GM19468 (cell line): Measurements from ENCODE around the gene MEN1.

ENCODE experiments used
- ATAC-seq: cut with Tn5 transposase; IDR thresholded peaks from one replicate; pipeline ENCODE4 v1.9.1; 2021; ENCODE audit warnings: mild to moderate bottlenecking, moderate library complexity, moderate number of reproducible peaks; ENCODE audit not compliant: unreplicated experiment; ENCODE audit errors: extremely low read depth

The MEN1 gene

GRCh38 chr11:64765851-64766665, 44.3 kb downstream of the MEN1 start:
- ATAC-seq, result no peak

DNA sequence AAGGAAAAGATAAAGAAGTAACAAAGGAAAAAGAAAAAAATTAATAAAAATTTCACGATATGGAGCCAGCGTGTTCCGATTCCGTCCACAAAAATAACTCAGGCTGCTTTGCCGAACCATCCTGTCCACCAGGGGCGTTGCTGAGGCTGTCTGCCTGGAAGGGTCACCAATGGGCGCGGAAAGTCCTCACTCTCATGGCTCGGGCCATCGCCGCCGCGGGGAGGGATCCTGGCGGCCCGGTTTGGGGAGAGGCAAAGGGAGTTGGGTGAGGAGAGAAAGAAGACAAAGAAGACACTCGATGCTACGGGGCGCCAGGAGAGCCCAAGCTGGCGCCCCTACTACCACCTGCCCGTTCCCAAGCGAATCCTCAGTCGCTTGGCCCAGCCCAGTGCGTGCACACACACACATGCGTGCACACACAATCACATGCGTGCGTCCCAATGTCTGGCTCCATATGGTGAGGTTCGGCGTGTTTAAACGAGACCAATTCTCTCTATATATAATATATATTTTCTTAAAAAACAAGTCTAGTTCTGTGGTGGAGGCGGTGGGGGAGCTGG, 45.0 kb downstream of the MEN1 start:
- ATAC-seq, result no peak

- ATAC-seq, result no peak
Observed at GRCh38 chr11:64764753-64765152, 45.6 kb downstream of the MEN1 start.

GRCh38 chr11:64764040-64764611, 46.2 kb downstream of the MEN1 start:
- no peak for ATAC-seq

- ATAC-seq, result no peak
Observed at GRCh38 chr11:64763526-64764039, 46.8 kb downstream of the MEN1 start.

- ATAC-seq, result no peak
Observed at GRCh38 chr11:64762674-64763525, 47.5 kb downstream of the MEN1 start.

DNA sequence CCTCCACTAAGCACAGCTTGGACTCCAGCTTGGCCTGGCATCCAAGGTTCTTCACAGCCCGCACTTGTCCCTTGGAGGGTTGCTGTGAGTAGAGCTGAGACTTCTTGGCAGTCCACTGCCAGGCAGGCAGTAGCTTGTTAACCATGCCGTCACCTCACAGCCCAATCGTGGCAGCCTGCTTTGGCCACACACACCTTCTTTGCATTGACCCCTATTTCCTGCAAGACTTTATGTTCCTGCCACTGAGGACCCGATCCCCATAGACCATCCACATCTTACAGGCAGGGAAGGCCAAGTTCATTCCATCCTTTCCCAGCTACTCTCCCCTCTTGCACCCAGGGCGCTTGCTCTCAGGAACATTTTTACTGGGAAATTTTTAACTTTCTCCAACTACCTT, 48.1 kb downstream of the MEN1 start:
- no peak for ATAC-seq

- no peak for ATAC-seq
Observed at GRCh38 chr11:64760759-64761420, 49.5 kb downstream of the MEN1 start.

DNA sequence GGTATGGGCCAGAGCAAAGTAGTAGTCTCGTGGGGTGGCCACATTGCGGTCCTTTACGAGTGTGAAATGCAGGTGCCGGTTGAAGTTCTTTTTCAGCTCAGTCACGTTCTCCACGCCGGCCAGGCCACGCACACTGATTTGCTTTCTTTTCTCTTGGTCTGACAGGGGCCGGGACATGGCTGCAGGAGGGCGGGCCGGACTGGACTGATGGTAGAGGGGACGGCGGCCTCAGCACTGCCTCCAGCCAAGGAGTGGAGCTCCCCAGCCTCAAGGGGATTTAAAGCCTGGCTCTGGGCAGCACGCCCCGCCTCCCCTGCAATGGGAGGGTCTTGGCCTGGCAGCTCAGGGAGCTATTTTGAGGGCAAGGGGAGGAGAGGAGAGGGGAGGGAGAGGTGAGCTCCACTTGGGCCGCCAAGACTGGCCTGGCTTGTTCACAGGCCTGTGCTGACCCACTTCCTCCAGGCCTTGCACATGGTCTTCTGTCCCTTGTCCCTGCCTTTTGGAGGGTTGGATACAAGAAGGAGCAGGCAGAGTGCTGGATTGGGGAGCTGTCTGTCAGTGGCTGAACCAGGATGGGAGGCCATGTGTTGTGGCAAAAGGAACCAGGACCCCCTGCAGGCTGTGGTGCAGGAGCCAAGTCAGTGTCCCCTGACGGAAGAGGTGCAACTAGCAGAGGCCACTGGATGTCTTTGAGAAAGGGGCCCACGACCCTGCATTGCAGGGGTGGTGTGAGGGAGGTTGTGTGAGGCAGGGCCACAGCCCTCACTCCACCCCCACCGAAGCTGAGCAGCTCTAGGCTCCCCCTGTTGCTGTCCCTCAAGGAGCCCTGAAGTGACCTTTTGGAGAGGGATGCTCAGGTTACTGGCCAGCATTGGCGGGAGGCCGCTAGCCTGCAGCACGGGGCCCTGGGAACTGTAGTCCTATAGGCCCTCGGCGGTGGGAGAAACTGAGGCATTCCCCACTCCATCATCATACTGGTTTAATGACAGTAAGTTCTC, 50.3 kb downstream of the MEN1 start, which contains the start of gene PYGM:
Gene PYGM (minus strand): TSS at position 253 of the 998 bp plus-strand sequence. CDS start 76 bp downstream, at position 177.
- ATAC-seq, result no peak

DNA sequence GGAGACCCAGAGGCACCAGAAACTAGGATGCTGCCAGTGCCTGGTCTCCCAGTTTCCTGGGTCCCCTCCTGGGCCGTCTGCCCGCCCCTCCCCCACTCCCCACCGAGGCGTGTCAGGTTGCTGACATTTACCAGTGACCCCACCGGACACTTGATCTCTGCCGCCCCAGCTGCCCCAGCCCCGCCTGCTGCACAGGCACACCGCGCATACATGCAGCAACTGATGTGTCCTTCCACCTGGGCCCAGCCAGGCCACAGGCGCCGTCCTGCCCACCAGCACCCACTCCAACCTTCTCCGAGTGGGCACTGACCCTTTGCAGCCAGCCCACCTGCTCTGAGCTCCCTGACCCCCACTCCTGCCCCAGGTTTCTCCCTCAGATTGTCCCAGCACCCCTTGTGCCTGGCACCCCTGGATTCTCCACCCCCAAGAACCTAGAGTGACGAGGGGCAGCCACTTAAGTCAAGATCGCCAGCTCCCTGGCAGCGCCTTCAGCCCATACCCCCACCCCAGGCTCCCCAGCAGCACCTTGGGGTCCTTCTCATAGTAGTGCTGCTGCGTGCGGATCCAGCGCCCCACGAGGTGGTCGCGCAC, 51.1 kb downstream of the MEN1 start:
- ATAC-seq, result no peak

- ATAC-seq, result no peak
Observed at GRCh38 chr11:64758330-64759079, 51.8 kb downstream of the MEN1 start.

- no peak for ATAC-seq
Observed at GRCh38 chr11:64757549-64758329, 52.6 kb downstream of the MEN1 start.

- no peak for ATAC-seq
Observed at GRCh38 chr11:64755681-64756361, 54.5 kb downstream of the MEN1 start.

DNA sequence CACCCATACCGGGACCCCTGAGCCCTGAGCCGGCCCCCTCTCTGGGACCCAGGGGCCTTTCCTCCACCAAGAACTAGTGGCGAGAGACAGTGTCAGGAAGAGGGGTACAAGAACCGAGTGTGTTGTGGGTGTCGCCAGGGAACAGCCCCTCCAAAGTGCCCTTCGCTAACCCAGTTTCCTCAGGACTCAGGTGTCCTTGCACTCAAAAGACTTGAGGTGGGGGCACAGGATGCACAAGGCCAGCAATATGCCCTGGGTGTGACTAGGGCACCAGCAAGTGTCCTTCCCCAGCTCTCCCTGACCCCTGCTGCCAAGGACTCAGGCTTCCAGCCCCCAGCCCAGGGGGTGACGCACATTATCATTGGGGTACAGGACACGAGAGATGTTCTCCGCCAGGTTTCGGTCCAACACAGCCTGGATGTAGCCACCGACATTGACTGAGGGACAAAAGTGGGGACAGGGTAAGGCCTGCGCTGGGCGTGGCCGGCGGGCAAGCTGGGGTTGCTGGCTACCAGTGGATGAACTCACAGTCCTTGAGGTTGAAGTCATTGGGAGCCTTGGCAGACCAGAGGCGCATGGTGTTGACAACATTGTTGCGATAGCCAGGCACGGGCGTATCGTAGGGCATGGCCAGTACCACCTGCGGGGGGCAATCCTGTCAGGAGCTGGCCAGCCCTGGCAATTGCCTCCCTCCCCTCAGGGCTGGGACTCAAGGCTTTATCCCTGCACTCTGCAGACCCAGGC, 55.3 kb downstream of the MEN1 start:
- ATAC-seq, result no peak

- ATAC-seq, result no peak
Observed at GRCh38 chr11:64754124-64754918, 56.0 kb downstream of the MEN1 start.
